ENCODE data around the gene STAT5B. TPM values are rescaled to one million over a fixed set of nuclear protein-coding genes. Genes with fewer than 3 reads are reported as not detected.
"Not testable (repeated sequence)": the region's sequence is repeated elsewhere in the genome, so short reads cannot be mapped to it uniquely, and the experiment has no call there.

Gene STAT5B
- total RNA-seq, 4 donors from 2014 or later: 72.1 to 187 (median 144) TPM

DNA sequence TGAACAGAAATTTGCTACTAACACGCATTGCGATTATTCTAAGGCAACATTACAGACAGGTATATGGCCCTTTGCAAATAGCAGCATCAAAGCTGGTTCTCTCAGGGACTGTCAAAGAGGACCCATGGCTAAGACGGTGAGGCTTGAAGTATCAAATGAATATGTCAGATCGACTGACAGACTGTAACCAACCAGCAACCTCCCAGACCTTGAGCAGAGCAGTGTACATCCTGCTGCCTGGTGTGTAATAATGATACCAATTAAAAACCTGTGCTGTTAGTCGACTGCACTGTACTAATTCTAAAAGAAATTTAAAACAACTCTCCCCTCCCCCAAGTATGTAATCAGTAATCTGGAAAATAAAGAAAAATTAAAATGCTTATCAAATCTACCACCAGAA, 46.0 kb downstream of the STAT5B start:
- Histone ChIP-seq H3K27me3 (no peaks in the 10 kb centered on the region), H3K4me1 (no peaks in the 10 kb centered on the region), H3K36me3 (no peaks in the 10 kb centered on the region), H3K9me3 (no peaks in the 10 kb centered on the region), H3K27ac (no peak overlapping the region), H3K4me3 (no peak overlapping the region)
- no peak for DNase-seq
- intact Hi-C loops (cut with DNase I; ENCODE audit: low total_unique reads): no loop called here
- TF ChIP-seq CTCF (IDR thresholded peaks at IDR 0.05) (no peak), POLR2A (IDR thresholded peaks at IDR 0.05) (no peak)

- no peak overlapping the region for H3K4me3 ChIP-seq
- H3K27ac ChIP-seq: no peak overlapping the region
- DNase-seq: no peak
- H3K9me3 ChIP-seq: no peaks in the 10 kb centered on the region
- intact Hi-C loops (cut with DNase I; ENCODE audit: low total_unique reads): no loop called here
- H3K36me3 ChIP-seq: no peaks in the 10 kb centered on the region
- H3K4me1 ChIP-seq: no peaks in the 10 kb centered on the region
- H3K27me3 ChIP-seq: no peaks in the 10 kb centered on the region
- TF ChIP-seq CTCF (IDR thresholded peaks at IDR 0.05): no peak
- no peak for TF ChIP-seq POLR2A (IDR thresholded peaks at IDR 0.05)
Measured at GRCh38 chr17:42227849-42228700, 48.1 kb downstream of the STAT5B start.

- no peaks in the 10 kb centered on the region for H3K36me3 ChIP-seq
Measured at GRCh38 chr17:42225646-42226045, 50.5 kb downstream of the STAT5B start.

DNA sequence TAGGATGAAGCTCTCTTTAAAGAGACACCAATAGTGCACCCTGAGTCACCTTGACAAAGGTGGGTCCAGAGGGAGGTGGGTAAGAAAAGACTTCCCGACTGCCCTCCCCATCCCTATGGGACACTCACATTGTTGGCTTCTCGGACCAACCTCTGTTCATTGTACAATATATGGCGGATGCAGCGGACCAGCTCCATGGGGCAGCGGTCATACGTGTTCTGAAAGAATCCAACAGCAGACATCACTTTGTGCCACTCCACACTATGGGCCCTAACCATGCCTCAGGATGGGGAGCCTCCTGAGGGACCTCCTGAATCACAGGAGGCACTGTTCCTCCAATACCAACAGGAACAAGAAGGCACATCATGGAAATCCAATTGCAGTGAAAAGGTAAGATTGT, 51.5 kb downstream of the STAT5B start:
- intact Hi-C loops (cut with DNase I; ENCODE audit: low total_unique reads): no loop called here
- TF ChIP-seq POLR2A (IDR thresholded peaks at IDR 0.05) (no peak), CTCF (IDR thresholded peaks at IDR 0.05) (no peak)
- no peak for DNase-seq
- no peaks in the 10 kb centered on the region for H3K4me1 ChIP-seq
- no peaks in the 10 kb centered on the region for H3K27me3 ChIP-seq
- no peaks in the 10 kb centered on the region for H3K9me3 ChIP-seq
- H3K27ac ChIP-seq: no peak overlapping the region
- no peak overlapping the region for H3K4me3 ChIP-seq
- H3K36me3 ChIP-seq: no peaks in the 10 kb centered on the region

More at GRCh38 chr17:42225646-42226045, 50.5 kb downstream of the STAT5B start:
- DNase-seq: no peak
- H3K27me3 ChIP-seq: no peaks in the 10 kb centered on the region
- H3K4me1 ChIP-seq: no peaks in the 10 kb centered on the region
- no peak overlapping the region for H3K4me3 ChIP-seq
- no peak for TF ChIP-seq CTCF (IDR thresholded peaks at IDR 0.05)
- no peak for TF ChIP-seq POLR2A (IDR thresholded peaks at IDR 0.05)
- H3K27ac ChIP-seq: no peak overlapping the region
- intact Hi-C loops (cut with DNase I; ENCODE audit: low total_unique reads): no loop called here
- no peaks in the 10 kb centered on the region for H3K9me3 ChIP-seq

- Histone ChIP-seq H3K9me3 (no peaks in the 10 kb centered on the region), H3K36me3 (no peaks in the 10 kb centered on the region), H3K27ac (no peak overlapping the region), H3K27me3 (no peaks in the 10 kb centered on the region), H3K4me3 (no peak overlapping the region), H3K4me1 (no peaks in the 10 kb centered on the region)
- intact Hi-C loops (cut with DNase I; ENCODE audit: low total_unique reads): no loop called here
- DNase-seq: no peak
- TF ChIP-seq POLR2A (IDR thresholded peaks at IDR 0.05) (no peak), CTCF (IDR thresholded peaks at IDR 0.05) (peak in 3 of 4 experiments; percentile 17 to 24 (median 23))
Measured at GRCh38 chr17:42221886-42222745, 54.1 kb downstream of the STAT5B start.

DNA sequence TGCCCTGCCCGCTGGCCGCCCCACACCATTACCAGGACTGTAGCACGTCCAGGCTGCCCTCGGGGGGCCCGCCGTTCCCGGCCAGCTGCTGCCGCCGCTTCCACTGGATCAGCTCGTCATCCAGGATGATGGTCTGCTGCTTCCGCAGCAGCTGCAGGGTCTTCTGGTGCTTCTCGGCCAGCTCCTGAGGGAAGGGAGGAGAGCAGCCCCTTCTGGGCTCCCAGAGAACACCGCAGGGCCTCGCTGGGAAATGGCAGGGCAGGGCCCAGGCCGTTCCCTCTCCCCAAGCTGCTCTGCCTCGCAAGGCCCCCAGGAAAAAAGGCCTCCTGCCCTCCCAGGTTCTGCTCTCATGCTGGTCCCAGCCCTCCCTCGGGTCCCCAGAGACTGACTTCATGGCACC, 56.9 kb downstream of the STAT5B start:
- H3K27me3 ChIP-seq; H3K36me3 ChIP-seq; DNase-seq; intact Hi-C loops (cut with DNase I; ENCODE audit: low total_unique reads); H3K9me3 ChIP-seq; H3K4me3 ChIP-seq; H3K4me1 ChIP-seq; H3K27ac ChIP-seq: not testable (repeated sequence)
